Heart left ventricle (tissue), 16 donors: Measurements from ENCODE around the gene ANKRD24. TPM values are rescaled to one million over a fixed set of nuclear protein-coding genes. Genes with fewer than 3 reads are reported as not detected.
"Not testable (repeated sequence)": the region's sequence is repeated elsewhere in the genome, so short reads cannot be mapped to it uniquely, and the experiment has no call there.

ENCODE experiments used
- ATAC-seq, 4 donors: fragments of 200-7000 bp; cut with Tn5 transposase; one replicate each; pipeline ENCODE4 v1.9.1; 2020 to 2022; ENCODE audit warnings: moderate library complexity in 4 of 4, mild to moderate bottlenecking in 3 of 4, moderate number of reproducible peaks in 1 of 4
- DNase-seq, 5 donors: peaks; one replicate each; pipeline ENCODE4 v3.0.0-alpha.2; 2020
- H3K27ac ChIP-seq, 12 donors: fragments of 200-600 bp; sonication (generic) in 4 of 12; one replicate each; pipeline versions ENCODE4 v1.5.0 to v1.8.0; 2016 to 2022; ENCODE audit warnings: mild to moderate bottlenecking in 2 of 12
- H3K27me3 ChIP-seq, 9 donors: fragments of 200-600 bp; sonication (generic) in 2 of 9; one replicate each; pipeline versions ENCODE4 v1.5.1 to v1.8.0; 2016 to 2022; ENCODE audit warnings: mild to moderate bottlenecking in 3 of 9
- H3K36me3 ChIP-seq, 9 donors: fragments of 200-600 bp; sonication (generic) in 2 of 9; one replicate each; pipeline versions ENCODE4 v1.5.0 to v1.8.0; 2018 to 2022; ENCODE audit warnings: mild to moderate bottlenecking in 2 of 9
- H3K4me1 ChIP-seq, 12 donors: fragments of 200-600 bp; sonication (generic) in 4 of 12; one replicate each; pipeline versions ENCODE4 v1.5.0 to v1.8.0; 2016 to 2022; ENCODE audit warnings: mild to moderate bottlenecking in 3 of 12
- H3K4me3 ChIP-seq, 12 donors: fragments of 200-600 bp; sonication (generic) in 4 of 12; one replicate each; pipeline versions ENCODE4 v1.5.0 to v1.8.0; 2017 to 2022; ENCODE audit warnings: mild to moderate bottlenecking in 9 of 12, moderate library complexity in 4 of 12
- H3K9me3 ChIP-seq, 12 donors: fragments of 200-600 bp; sonication (generic) in 4 of 12; one replicate each; pipeline versions ENCODE4 v1.5.0 to v1.8.0; 2016 to 2022; ENCODE audit warnings: mild to moderate bottlenecking in 1 of 12
- CTCF ChIP-seq, 12 donors: fragments of 200-600 bp; sonication (generic) in 4 of 12; IDR thresholded peaks; one replicate each; pipeline versions ENCODE4 v1.5.0 to v1.8.0; 2018 to 2022; ENCODE audit warnings: antibody characterized with exemption in 12 of 12, mild to moderate bottlenecking in 5 of 12
- POLR2A ChIP-seq, 2 donors: fragments of 450-650 bp; IDR thresholded peaks; one replicate each; pipeline ENCODE4 v1.6.1; 2017; ENCODE audit warnings: antibody characterized with exemption in 2 of 2, mild to moderate bottlenecking in 2 of 2, moderate library complexity in 2 of 2
- WGBS, 4 donors: extraction: QIAGEN DNeasy Blood & Tissue Kit in 2 of 4; methylation state at CpG; one replicate each; pipeline versions ENCODE4 v1.1.5 to v1.1.7; 2013 to 2018; 5-methylcytosine and 5-hydroxymethylcytosine counted together
- intact Hi-C, 10 donors: fragments of 100-400 bp; cut with DNase I; formaldehyde crosslinking; loops; one replicate each; pipeline versions ENCODE4 v1.11.1 to v1.14.2; 2022
- polyA plus RNA-seq, 2 donors: library from polyadenylated mRNA; stranded (reverse); fragments of 200-250 nt; gene quantifications; one replicate each; pipeline ENCODE4 v1.2.3, GENCODE V29; 2013
- total RNA-seq, 9 donors: library from RNA; depleted of rRNA in 2 of 9; stranded (reverse); fragments of >200 nt in 2 of 9; fragmentation: NEBNext Ultra II Directional in 3 of 9; extraction: Animal tissue kit (Norgen Biotek cat#: 25700) in 3 of 9; gene quantifications; one replicate each; pipeline versions ENCODE4 v1.1.0 to v1.2.4, GENCODE V29; 2016 to 2023
- donor health status: ischemic (EF 13 %, LVEDD 7.1; RV severe dilation, severe dysfunction).
- donor health status: healthy with polysubstance abuse.
- donor health status: DM: no; HTN: yes; CAD: no.
- donor health status: DM: no; HTN: no; CAD: no.
- donor health status: ischemic (EF 25% LVEDD 6.9; RV normal size, moderate dysfunction).
- donor health status: ischemic (EF 25% LVEDD 5.7; RV mildly dilated, moderate dysfunction).
- donor health status: healthy.
- donor health status: DM: yes; HTN: yes; CAD: no.
- donor health status: ischemic (EF 35%, LVEDD 5.7; RV mildly dilated, moderate dysfunction).
- donor health status: nonischemic (EF 11% LVEDD 7.7; RV severe dilation, severe dysfunction).
- donor health status: DM: yes; HTN: yes; CAD: no.
- donor health status: PGD.
- donor health status: ischemic (EF 29% LVEDD 5.4; RV normal size, mild dysfunction).
- donor health status: nonischemic (EF 23%, LVEDD 6.1; RV moderate dilation, normal function).

Gene ANKRD24
- total and polyA plus RNA-seq, 11 donors = 0.12 to 1.4 (median 0.38) TPM; not detected in 3

GRCh38 chr19:4138445-4138844 lies 44.0 kb upstream of the ANKRD24 start:
- Histone ChIP-seq H3K36me3 (no peaks in the 10 kb centered on the region), H3K27me3 (no peaks in the 10 kb centered on the region), H3K27ac (no peak overlapping the region), H3K4me3 (no peak overlapping the region), H3K9me3 (no peaks in the 10 kb centered on the region), H3K4me1 (peaks cover 0 to 6% (median 0%) of the 10 kb centered on the region in 12 donors)
- TF ChIP-seq POLR2A (IDR thresholded peaks at IDR 0.05) = no peak
- no peak for TF ChIP-seq CTCF (IDR thresholded peaks at IDR 0.05)
- intact Hi-C loops = loop anchor here in 2 of 10 donors (5.0 to 10.0 kb wide), 2 partner anchors 144 to 151 kb away; partner anchors contain the start of gene EEF2 (in 1 of the 2)
- 84 to 92% (median 88%) methylated on average over 5 of the region's 5 CpGs for WGBS, 4 donors
- DNase-seq (no peak), ATAC-seq (no peak)

GRCh38 chr19:4139614-4140236 lies 42.8 kb upstream of the ANKRD24 start:
- 29 to 36% (median 35%) methylated on average over 14 of the region's 14 CpGs for WGBS, 4 donors
- Histone ChIP-seq H3K27ac (no peak overlapping the region), H3K4me3 (no peak overlapping the region), H3K36me3 (no peaks in the 10 kb centered on the region), H3K9me3 (no peaks in the 10 kb centered on the region), H3K4me1 (peaks cover 0 to 6% (median 0%) of the 10 kb centered on the region in 12 donors), H3K27me3 (no peaks in the 10 kb centered on the region)
- ATAC-seq (peak in 3 of 4 donors; percentile 75 to 88 (median 81)), DNase-seq (peak; percentile 58 to 92 (median 76))
- intact Hi-C loops = loop anchor here in 3 of 10 donors (5.0 to 10.0 kb wide), 4 partner anchors 43 to 152 kb away; partner anchors contain the start of genes ANKRD24 (in 1 of the 3), EEF2 (in 1 of the 3) and SIRT6 (in 1 of the 3)
- no peak for TF ChIP-seq POLR2A (IDR thresholded peaks at IDR 0.05)
- peak; percentile 60 to 88 (median 70) for TF ChIP-seq CTCF (IDR thresholded peaks at IDR 0.05)

- Histone ChIP-seq H3K27me3 (no peaks in the 10 kb centered on the region), H3K4me3 (no peak overlapping the region), H3K9me3 (no peaks in the 10 kb centered on the region), H3K36me3 (no peaks in the 10 kb centered on the region), H3K4me1 (peaks cover 0 to 6% (median 0%) of the 10 kb centered on the region in 12 donors), H3K27ac (no peak overlapping the region)
- intact Hi-C loops = loop anchor here in 2 of 10 donors (5.0 to 10.0 kb wide), 2 partner anchors 42 to 65 kb away; partner anchors contain the start of genes ANKRD24 (in 1 of the 2) and SIRT6 (in 1 of the 2)
- 21 to 27% (median 24%) methylated on average over 12 of the region's 12 CpGs for WGBS, 4 donors
- DNase-seq (peak in 1 of 5 donors; percentile 48), ATAC-seq (peak; percentile 67 to 87 (median 77))
- peak; percentile 31 to 69 (median 44) for TF ChIP-seq CTCF (IDR thresholded peaks at IDR 0.05)
- TF ChIP-seq POLR2A (IDR thresholded peaks at IDR 0.05) = no peak
These were observed 42.2 kb upstream of the ANKRD24 start for GRCh38 chr19:4140237-4140711.

- not testable (repeated sequence) for DNase-seq, H3K27ac ChIP-seq, H3K4me3 ChIP-seq, H3K27me3 ChIP-seq, H3K9me3 ChIP-seq, H3K36me3 ChIP-seq, ATAC-seq
- peaks cover 0 to 13% (median 0%) of the 10 kb centered on the region in 12 donors for H3K4me1 ChIP-seq
- WGBS, 4 donors = 30 to 100% (median 87%) methylated on average over 1 of the region's 1 CpG
- intact Hi-C loops = loop anchor here in 2 of 10 donors (5.0 to 10.0 kb wide), 2 partner anchors 39 to 62 kb away; partner anchors contain the start of genes ANKRD24 (in 1 of the 2) and SIRT6 (in 1 of the 2)
These were observed 39.6 kb upstream of the ANKRD24 start for GRCh38 chr19:4142916-4143315.
